Astrocyte of the spinal cord (primary cell): Measurements from ENCODE around the gene KLHL13.

ENCODE experiments used
- DNase-seq: peaks from one replicate; pipeline ENCODE4 v3.0.0; 2011; ENCODE audit warnings: low read depth, low spot score
- H3K4me3 ChIP-seq: 2 replicates; pipeline ENCODE4 v1.5.1; 2011; ENCODE audit warnings: low read depth, mild to moderate bottlenecking, low read length, moderate library complexity
- in situ Hi-C: cut with HindIII; loops from 2 replicates; pipeline ENCODE4 v1.10.0; 2017; ENCODE audit warnings: low sequenced_read_pairs
- TF ChIP-seq, protein P1 (sequence below): IDR thresholded peaks from 2 replicates; pipeline ENCODE4 v1.5.1; 2012; ENCODE audit warnings: low read depth, mild to moderate bottlenecking, low read length, inconsistent platforms

KLHL13 gene

DNA sequence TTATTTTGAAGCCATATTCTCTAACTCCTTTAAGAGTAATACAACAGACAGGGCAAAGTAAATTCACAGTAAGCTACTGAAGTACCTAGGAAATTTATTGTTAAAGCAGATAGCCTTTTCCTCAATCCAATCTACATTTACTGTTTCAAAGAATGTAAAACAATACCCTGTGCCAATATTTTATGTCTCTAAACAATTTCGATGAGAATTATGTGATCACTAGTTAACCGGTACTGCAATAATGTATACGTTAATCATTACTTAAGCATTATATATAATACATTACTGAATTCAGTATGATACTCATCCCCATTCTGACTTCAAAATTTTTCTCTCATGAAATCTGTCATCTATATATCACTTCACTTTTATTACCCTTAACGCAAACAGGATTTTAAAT, 28.5 kb downstream of the KLHL13 start:
- TF ChIP-seq, protein P1, sequence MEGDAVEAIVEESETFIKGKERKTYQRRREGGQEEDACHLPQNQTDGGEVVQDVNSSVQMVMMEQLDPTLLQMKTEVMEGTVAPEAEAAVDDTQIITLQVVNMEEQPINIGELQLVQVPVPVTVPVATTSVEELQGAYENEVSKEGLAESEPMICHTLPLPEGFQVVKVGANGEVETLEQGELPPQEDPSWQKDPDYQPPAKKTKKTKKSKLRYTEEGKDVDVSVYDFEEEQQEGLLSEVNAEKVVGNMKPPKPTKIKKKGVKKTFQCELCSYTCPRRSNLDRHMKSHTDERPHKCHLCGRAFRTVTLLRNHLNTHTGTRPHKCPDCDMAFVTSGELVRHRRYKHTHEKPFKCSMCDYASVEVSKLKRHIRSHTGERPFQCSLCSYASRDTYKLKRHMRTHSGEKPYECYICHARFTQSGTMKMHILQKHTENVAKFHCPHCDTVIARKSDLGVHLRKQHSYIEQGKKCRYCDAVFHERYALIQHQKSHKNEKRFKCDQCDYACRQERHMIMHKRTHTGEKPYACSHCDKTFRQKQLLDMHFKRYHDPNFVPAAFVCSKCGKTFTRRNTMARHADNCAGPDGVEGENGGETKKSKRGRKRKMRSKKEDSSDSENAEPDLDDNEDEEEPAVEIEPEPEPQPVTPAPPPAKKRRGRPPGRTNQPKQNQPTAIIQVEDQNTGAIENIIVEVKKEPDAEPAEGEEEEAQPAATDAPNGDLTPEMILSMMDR, result no peak
- in situ Hi-C loops, result no loop called here
- DNase-seq, result no peak
- H3K4me3 ChIP-seq, result no peak overlapping the region

DNA sequence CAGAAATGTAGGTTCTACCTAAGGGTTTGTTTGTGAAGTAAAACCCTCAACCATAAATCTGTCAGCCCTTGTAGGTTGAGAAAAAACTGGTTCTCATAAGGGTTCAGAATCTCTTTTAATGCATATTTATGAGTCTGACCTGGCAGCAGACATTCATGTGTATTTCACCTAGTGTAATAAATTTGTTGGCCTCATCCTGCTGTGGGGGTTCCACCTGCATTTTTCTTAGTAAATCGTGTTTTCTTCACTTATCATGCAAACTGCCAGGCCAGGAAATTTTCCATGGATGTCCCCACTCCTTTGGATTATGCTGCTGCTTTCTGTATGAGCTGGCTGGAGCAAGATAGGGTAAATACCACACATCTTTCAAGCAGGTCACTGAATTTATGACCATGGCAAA, 42.4 kb downstream of the KLHL13 start:
- in situ Hi-C loops, result no loop called here
- TF ChIP-seq, protein P1, result no peak
- no peak for DNase-seq
- no peak overlapping the region for H3K4me3 ChIP-seq

DNA sequence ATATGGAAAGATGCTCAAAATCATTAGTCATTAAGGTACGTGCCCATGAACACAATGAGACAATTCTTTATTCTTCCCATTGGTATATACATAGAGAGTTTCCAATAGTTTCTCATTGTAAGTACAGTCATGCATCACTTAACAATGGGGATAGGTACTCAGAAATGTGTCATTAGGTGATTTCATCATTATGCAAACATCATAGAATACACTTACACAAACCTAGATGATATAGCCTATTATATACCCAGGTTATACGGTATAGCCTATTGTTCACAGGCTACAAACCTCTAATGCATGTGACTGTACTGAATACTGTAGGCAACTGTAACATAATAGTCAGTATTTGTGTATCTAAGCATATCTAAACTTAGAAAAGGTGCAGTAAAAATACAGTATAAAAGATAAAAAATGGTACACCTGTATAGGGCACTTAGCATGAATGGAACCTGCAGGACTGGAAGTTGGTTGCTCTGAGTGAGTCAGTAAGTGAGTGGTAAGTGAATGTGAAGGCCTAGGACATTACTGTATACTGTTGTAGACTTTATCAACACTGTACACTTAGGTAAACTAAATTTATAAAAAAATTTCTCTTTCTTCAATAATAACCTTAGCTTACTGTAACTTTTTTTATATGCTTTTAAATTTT, 49.6 kb downstream of the KLHL13 start:
- DNase-seq, result no peak

DNA sequence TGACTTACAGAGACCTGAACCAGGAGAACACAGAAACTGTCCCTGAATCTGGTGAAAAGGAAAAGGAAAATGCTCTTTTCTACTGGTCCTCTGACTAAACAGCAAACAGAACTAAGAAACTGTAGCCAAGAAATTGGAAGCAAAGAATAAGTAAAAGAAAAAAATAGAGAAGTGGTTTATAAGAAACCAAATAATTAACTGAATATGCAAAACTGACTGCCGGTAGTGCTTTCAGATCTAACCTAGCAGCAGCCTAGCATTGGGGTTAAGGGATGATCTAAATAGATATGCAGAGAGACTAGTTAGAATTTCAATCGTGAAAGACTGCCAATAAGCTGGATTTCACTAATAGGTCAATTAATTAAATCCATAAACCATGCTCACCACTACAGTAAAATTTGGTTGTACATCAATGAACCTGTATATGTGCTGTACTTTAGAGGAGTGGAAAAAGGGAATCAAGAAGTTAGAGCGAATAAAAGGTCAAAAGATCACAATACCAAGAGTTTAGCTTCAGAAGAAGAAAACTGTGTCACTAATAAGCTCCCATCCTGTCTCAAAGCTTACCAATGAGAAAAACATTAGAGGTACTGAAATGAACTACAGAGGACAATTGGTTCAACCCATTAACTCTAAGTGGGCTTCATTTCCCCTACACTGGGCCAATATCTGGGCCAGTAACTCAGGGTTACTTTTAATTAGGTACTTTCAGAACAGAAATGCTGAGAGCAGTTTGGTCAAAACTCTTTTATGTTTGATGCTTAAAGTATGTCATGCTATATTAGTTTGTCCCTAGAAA, 53.6 kb downstream of the KLHL13 start:
- DNase-seq, result no peak
- in situ Hi-C loops, result no loop called here
- no peak overlapping the region for H3K4me3 ChIP-seq
- TF ChIP-seq, protein P1, result no peak

More for the DNA sequence above, 49.6 kb downstream of the KLHL13 start:
- in situ Hi-C loops, result no loop called here
- H3K4me3 ChIP-seq, result no peak overlapping the region
- TF ChIP-seq, protein P1, result no peak

DNA sequence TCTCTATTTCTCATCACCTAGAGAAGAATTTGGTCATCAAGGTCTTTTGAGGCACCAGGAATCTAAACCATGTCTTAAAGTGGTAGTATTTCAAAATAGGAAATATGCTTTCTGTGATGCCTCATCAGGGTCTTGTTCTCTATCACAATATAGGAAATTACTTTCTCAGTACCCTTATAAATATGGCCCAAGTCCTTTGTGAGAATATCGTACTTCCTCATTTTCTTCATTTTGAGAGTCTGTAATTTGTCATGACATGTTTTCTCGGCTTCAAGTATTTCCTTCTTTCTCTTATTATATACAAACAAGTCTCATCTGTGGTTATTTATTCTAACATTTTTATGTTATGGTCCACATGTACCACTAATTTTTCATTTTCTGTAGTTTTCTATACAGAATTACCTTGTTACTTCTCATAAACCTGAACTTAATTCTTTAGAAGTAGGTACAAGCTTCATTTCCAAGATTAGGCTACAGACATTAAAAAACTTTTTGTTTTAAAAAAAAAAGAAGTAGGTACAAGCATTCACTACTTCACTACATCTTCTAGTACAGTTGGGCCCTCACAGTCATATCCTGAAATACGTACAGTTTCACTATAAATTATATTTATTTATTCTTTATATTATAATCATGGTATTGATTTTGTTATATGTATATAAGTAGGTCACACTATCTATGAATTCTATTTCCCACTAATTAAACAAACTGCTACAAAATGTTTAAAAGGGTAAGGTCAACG, 54.4 kb downstream of the KLHL13 start:
- no peak for DNase-seq
- in situ Hi-C loops, result no loop called here
- TF ChIP-seq, protein P1, result no peak
- no peak overlapping the region for H3K4me3 ChIP-seq

DNA sequence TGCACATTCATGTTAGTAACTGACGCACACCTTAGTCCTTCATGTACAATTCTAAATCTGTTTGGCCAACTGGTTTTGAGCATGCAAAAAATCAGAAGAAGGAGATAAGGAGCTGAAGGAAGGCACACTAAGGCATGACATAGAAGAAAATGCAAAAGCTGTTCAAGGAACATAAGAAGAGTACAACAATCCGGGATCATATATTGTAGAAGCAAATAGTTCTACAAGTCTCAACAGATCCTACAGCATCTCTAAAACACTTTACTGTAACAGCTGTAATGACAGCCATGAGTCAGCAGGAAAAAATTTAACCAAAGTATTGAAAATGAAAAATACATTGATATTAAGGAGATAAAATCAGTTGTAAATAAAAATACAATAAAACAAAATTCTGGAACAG, 57.7 kb downstream of the KLHL13 start:
- in situ Hi-C loops, result no loop called here
- H3K4me3 ChIP-seq, result no peak overlapping the region
- TF ChIP-seq, protein P1, result no peak
- DNase-seq, result no peak
